Measurements from ENCODE around the gene CD22. TPM values are rescaled to one million over a fixed set of nuclear protein-coding genes. Genes with fewer than 3 reads are reported as not detected.

Gene CD22
- total and polyA plus RNA-seq, 2 of the 8 experiments (the other 6 are each of a cell fraction or from before 2014, with no cell fraction given), result 0.06 to 0.60 TPM

GRCh38 chr19:35365303-35365702 lies 36.3 kb downstream of the CD22 start (continued):
- no peak for TF ChIP-seq ZNF274 (IDR thresholded peaks at IDR 0.05; ENCODE audit: borderline replicate concordance, extremely low read depth, low read length)

DNA sequence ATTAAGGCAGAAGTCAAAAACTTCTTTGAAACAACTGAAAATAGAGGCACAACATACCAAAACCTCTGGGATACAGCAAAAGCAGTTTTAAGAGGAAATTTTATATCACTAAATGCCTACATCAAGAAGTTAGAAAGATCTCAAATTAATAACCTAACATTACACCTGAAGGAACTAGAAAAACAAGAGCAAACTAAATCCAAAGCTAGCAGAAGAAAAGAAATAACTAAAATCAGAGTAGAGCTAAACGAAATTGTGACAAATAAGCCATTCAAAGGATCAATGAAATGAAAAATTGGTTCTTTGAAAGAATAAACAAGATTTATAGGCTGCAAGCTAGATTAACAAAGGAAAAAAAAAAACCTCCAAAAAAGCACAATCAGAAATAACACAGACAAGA lies 39.4 kb downstream of the CD22 start:
- no peak overlapping the region for H2AFZ ChIP-seq (ENCODE audit: low read length)
- no peaks in the 10 kb centered on the region for H3K23me2 ChIP-seq (ENCODE audit: low read depth, low read length)
- ChIA-PET CTCF (ENCODE audit: partially characterized antibody) (no interaction called here), POLR2A (ENCODE audit: partially characterized antibody) (no interaction called here)
- no peak overlapping the region for H2BK5ac ChIP-seq (ENCODE audit: low read depth, low read length)
- H2BK120ac ChIP-seq (replicated peaks; ENCODE audit: low read depth, low read length), result no peak overlapping the region
- no peak overlapping the region for H2BK20ac ChIP-seq (ENCODE audit: low read length)
- H3K4me2 ChIP-seq (ENCODE audit: insufficient read depth in 1 of 2, low read depth in 2 of 2, low read length in 2 of 2), result no peak overlapping the region
- H4K20me1 ChIP-seq (replicated peaks in 1 of 2; ENCODE audit: control insufficient read depth in 1 of 2, insufficient read depth in 2 of 2, low read length in 2 of 2), result no peaks in the 10 kb centered on the region
- WGBS, 2 experiments (ENCODE audit: extremely low coverage in 1 of 2, insufficient coverage in 1 of 2, insufficient read length in 1 of 2, insufficient replicate concordance in 2 of 2, low coverage in 1 of 2, low lambda C conversion rate in 2 of 2, missing lambda C conversion rate in 1 of 2), result no CpG with 5 or more reads among the region's 1 CpG
- no peak overlapping the region for H4K8ac ChIP-seq (ENCODE audit: extremely low read depth, insufficient read depth, low read length)
- H3K4ac ChIP-seq (replicated peaks; ENCODE audit: insufficient read length, low read depth, low read length), result no peak overlapping the region
- H2AK5ac ChIP-seq (ENCODE audit: low read depth, low read length), result no peak overlapping the region
- no peak overlapping the region for H2BK15ac ChIP-seq (ENCODE audit: low read length)
- no peaks in the 10 kb centered on the region for H3K27me3 ChIP-seq (replicated peaks in 1 of 4; ENCODE audit: control insufficient read depth in 3 of 4, extremely low read depth in 1 of 4, insufficient read depth in 3 of 4, low read length in 3 of 4)
- no peak overlapping the region for H2BK12ac ChIP-seq (ENCODE audit: low read depth, low read length)
- H3K9me3 ChIP-seq (ENCODE audit: insufficient read depth in 2 of 2, low read depth in 1 of 2, low read length in 1 of 2), result no peaks in the 10 kb centered on the region
- no peak overlapping the region for H3K56ac ChIP-seq (replicated peaks; ENCODE audit: insufficient read length, low read depth, low read length)
- H3K36me3 ChIP-seq (ENCODE audit: control insufficient read depth in 2 of 4, insufficient read depth in 4 of 4, low read length in 3 of 4), result no peaks in the 10 kb centered on the region
- DNase-seq (ENCODE audit: low read depth in 1 of 2, low spot score in 2 of 2), result no peak
- no peak overlapping the region for H3K9ac ChIP-seq (replicated peaks in 1 of 4; ENCODE audit: extremely low read depth in 1 of 4, low read depth in 3 of 4, low read length in 3 of 4)
- no peaks in the 10 kb centered on the region for H3K4me1 ChIP-seq (replicated peaks in 1 of 4; ENCODE audit: control insufficient read depth in 3 of 4, insufficient read depth in 4 of 4, low read length in 3 of 4)
- no peak overlapping the region for H3K23ac ChIP-seq (ENCODE audit: insufficient read length)
- no peak overlapping the region for H3K18ac ChIP-seq (ENCODE audit: extremely low read depth, low read length)
- no peak for FAIRE-seq
- no peak overlapping the region for H4K5ac ChIP-seq (ENCODE audit: insufficient read length, low read depth, low read length)
- H3K27ac ChIP-seq (ENCODE audit: low read depth, low read length), result no peak overlapping the region
- H3K79me1 ChIP-seq (ENCODE audit: low read depth, low read length), result no peaks in the 10 kb centered on the region
- H3K4me3 ChIP-seq (ENCODE audit: extremely low read depth in 1 of 4, insufficient read depth in 2 of 4, low read depth in 3 of 4, low read length in 4 of 4), result no peak overlapping the region
- no peak overlapping the region for H4K91ac ChIP-seq (replicated peaks; ENCODE audit: insufficient read length, low read length)
- H3K79me2 ChIP-seq (ENCODE audit: control insufficient read depth in 1 of 2, insufficient read depth in 2 of 2, low read length in 2 of 2), result no peaks in the 10 kb centered on the region
- no peak overlapping the region for H3K14ac ChIP-seq (ENCODE audit: insufficient read length)
- TF ChIP-seq PHF8 (conservative IDR thresholded peaks at IDR 0.05; ENCODE audit: low read depth, low read length) (no peak), CBX5 (IDR thresholded peaks at IDR 0.05; ENCODE audit: low read depth, low read length) (no peak), CTCF (IDR thresholded peaks at IDR 0.05; ENCODE audit: control extremely low read depth in 1 of 3, insufficient read depth in 1 of 3, low read depth in 1 of 3, low read length in 3 of 3) (no peak), CREB1 (IDR thresholded peaks at IDR 0.05) (no peak), HDAC2 (IDR thresholded peaks at IDR 0.05; ENCODE audit: borderline replicate concordance in 1 of 2, low read depth in 2 of 2, low read length in 2 of 2) (no peak), SIRT6 (IDR thresholded peaks at IDR 0.05; ENCODE audit: low read length) (no peak), RAD21 (IDR thresholded peaks at IDR 0.05 in 1 of 2, conservative IDR thresholded peaks at IDR 0.05 in 1 of 2; ENCODE audit: low read depth in 2 of 2, low read length in 2 of 2) (no peak), EZH2 (IDR thresholded peaks at IDR 0.05; ENCODE audit: low read depth, low read length, severe bottlenecking) (no peak), GABPA (IDR thresholded peaks at IDR 0.05; ENCODE audit: borderline replicate concordance, insufficient read depth, low read length) (no peak)

All from H1 (cell line).